A549 (cell line): ENCODE results near the gene KCTD11. TPM values are rescaled to one million over a fixed set of nuclear protein-coding genes. Genes with fewer than 3 reads are reported as not detected.

ENCODE experiments used
- ATAC-seq, 2 experiments: fragments of 200-7000 bp in 1 of 2; fragments of >200 bp in 1 of 2; cut with Nextera tagmentation in 1 of 2; cut with Tn5 transposase in 1 of 2; 3 replicates each; pipeline versions ENCODE4 v1.8.0 to v1.9.1; 2018 to 2020; ENCODE audit warnings: mild to moderate bottlenecking in 1 of 2, moderate library complexity in 1 of 2
- CTCF ChIA-PET: fragments of 300-600 bp; sonication (Branson Sonifier 250); formaldehyde crosslinking; extraction: SDS; loops from one replicate; lab custom pipeline; 2021; ENCODE audit warnings: antibody characterized with exemption, inconsistent platforms; lab: Yijun Ruan, JAX
- POLR2A ChIA-PET: fragments of 350-600 bp; formaldehyde crosslinking; extraction: SDS; loops from one replicate; lab custom pipeline; 2021; ENCODE audit warnings: antibody characterized with exemption, inconsistent platforms; lab: Yijun Ruan, JAX
- DNase-seq, 2 experiments: peaks; one replicate each; pipeline versions ENCODE4 v3.0.0 to v3.0.0-alpha.2; 2011 to 2016; ENCODE audit warnings: low read depth in 1 of 2, low spot score in 1 of 2
- FAIRE-seq: peaks from 2 replicates; lab custom pipeline; 2011; peaks lifted over from hg19 to GRCh38; lab: Jason Lieb, UNC
- H3K27ac ChIP-seq, 2 experiments: fragments of >200 bp; sonication (Bioruptor Twin); formaldehyde crosslinking; 3 replicates each; pipeline ENCODE4 v1.5.1; 2016 to 2017
- H3K4me1 ChIP-seq: fragments of >200 bp; sonication (Bioruptor Twin); formaldehyde crosslinking; 3 replicates; pipeline ENCODE4 v1.6.1; 2016
- H3K4me2 ChIP-seq: fragments of >200 bp; sonication (Bioruptor Twin); formaldehyde crosslinking; 3 replicates; pipeline ENCODE4 v1.6.1; 2016
- H3K4me3 ChIP-seq: fragments of >200 bp; sonication (Bioruptor Twin); formaldehyde crosslinking; 3 replicates; pipeline ENCODE4 v1.5.1; 2016
- H3K9me3 ChIP-seq: fragments of >200 bp; sonication (Bioruptor Twin); formaldehyde crosslinking; 3 replicates; pipeline ENCODE4 v1.6.1; 2016
- ATOH8 ChIP-seq: fragments of 250-450 bp; sonication (Bioruptor Pico); IDR thresholded peaks from 2 replicates; pipeline ENCODE4 v1.5.0; 2020; ENCODE audit warnings: low read depth, mild to moderate bottlenecking, moderate library complexity
- CTCF ChIP-seq: fragments of >200 bp; sonication (Bioruptor Twin); formaldehyde crosslinking; IDR thresholded peaks from 3 replicates; pipeline ENCODE4 v1.5.1; 2016
- EHF ChIP-seq: fragments of 250-450 bp; sonication (Bioruptor Pico); IDR thresholded peaks from 2 replicates; pipeline ENCODE4 v1.5.0; 2020; ENCODE audit warnings: mild to moderate bottlenecking
- EHMT2 ChIP-seq: fragments of 200-600 bp; sonication (generic); IDR thresholded peaks from 2 replicates; pipeline ENCODE4 v1.6.1; 2016; ENCODE audit warnings: antibody characterized with exemption, low read depth, mild to moderate bottlenecking, moderate library complexity
- EP300 ChIP-seq, 2 experiments: fragments of >200 bp; sonication (Bioruptor Twin); formaldehyde crosslinking; IDR thresholded peaks; 2 replicates in 1 of 2; 3 replicates in 1 of 2; pipeline ENCODE4 v1.6.1; 2016 to 2017
- FOSL2 ChIP-seq, 2 experiments: fragments of 450-650 bp in 1 of 2; fragments of >200 bp in 1 of 2; sonication (Bioruptor Twin) in 1 of 2; formaldehyde crosslinking; IDR thresholded peaks; 2 replicates each; pipeline versions ENCODE4 v1.5.0 to v1.6.1; 2016 to 2020; ENCODE audit warnings: mild to moderate bottlenecking in 1 of 2, moderate library complexity in 1 of 2
- FOXS1 ChIP-seq: fragments of 250-450 bp; sonication (Bioruptor Pico); IDR thresholded peaks from 2 replicates; pipeline ENCODE4 v1.5.0; 2020; ENCODE audit warnings: mild to moderate bottlenecking, moderate library complexity
- GATA3 ChIP-seq: IDR thresholded peaks from 2 replicates; pipeline ENCODE4 v1.6.1; 2012; ENCODE audit warnings: borderline replicate concordance
- HDAC2 ChIP-seq: fragments of 200-600 bp; sonication (generic); IDR thresholded peaks from 2 replicates; pipeline ENCODE4 v1.6.1; 2016
- HES2 ChIP-seq: fragments of >200 bp; sonication (Bioruptor Twin); formaldehyde crosslinking; IDR thresholded peaks from 2 replicates; pipeline ENCODE4 v1.6.1; 2016
- HEYL ChIP-seq: fragments of 250-450 bp; sonication (Bioruptor Pico); IDR thresholded peaks from 2 replicates; pipeline ENCODE4 v1.8.0; 2021; ENCODE audit warnings: mild to moderate bottlenecking, moderate library complexity
- HOXA7 ChIP-seq: fragments of 250-450 bp; sonication (Bioruptor Pico); IDR thresholded peaks from 2 replicates; pipeline ENCODE4 v1.5.0; 2020; ENCODE audit warnings: mild to moderate bottlenecking, moderate library complexity
- HOXB13 ChIP-seq: fragments of 250-450 bp; sonication (Bioruptor Pico); IDR thresholded peaks from 2 replicates; pipeline ENCODE4 v1.5.0; 2020; ENCODE audit warnings: low read depth, mild to moderate bottlenecking, moderate library complexity
- JUN ChIP-seq, 2 experiments: fragments of >200 bp; sonication (Bioruptor Twin); formaldehyde crosslinking; IDR thresholded peaks; 2 replicates in 1 of 2; 3 replicates in 1 of 2; pipeline ENCODE4 v1.6.1; 2016 to 2017
- KDM5A ChIP-seq: fragments of 200-600 bp; sonication (generic); IDR thresholded peaks from 2 replicates; pipeline ENCODE4 v1.6.1; 2016; ENCODE audit warnings: antibody characterized with exemption, mild to moderate bottlenecking
- MAZ ChIP-seq: fragments of 150-350 bp; IDR thresholded peaks from 2 replicates; pipeline ENCODE4 v1.6.1; 2014; ENCODE audit warnings: antibody characterized with exemption, low read depth, low read length, borderline replicate concordance
- MYC ChIP-seq: IDR thresholded peaks from 2 replicates; pipeline ENCODE4 v1.6.1; 2012; ENCODE audit warnings: mild to moderate bottlenecking, inconsistent platforms, low read length, improper control_type of control experiment, borderline replicate concordance
- NR3C1 ChIP-seq: fragments of >200 bp; sonication (Bioruptor Twin); formaldehyde crosslinking; IDR thresholded peaks from 3 replicates; pipeline ENCODE4 v1.6.1; 2017
- PBX3 ChIP-seq: IDR thresholded peaks from 2 replicates; pipeline ENCODE4 v1.6.1; 2012
- PHF8 ChIP-seq: fragments of 200-600 bp; sonication (generic); IDR thresholded peaks from 2 replicates; pipeline ENCODE4 v1.6.1; 2016; ENCODE audit warnings: low read depth, mild to moderate bottlenecking, antibody characterized with exemption, moderate library complexity, borderline replicate concordance
- POLR2A ChIP-seq: IDR thresholded peaks from 2 replicates; pipeline ENCODE4 v1.6.1; 2012; ENCODE audit warnings: mild to moderate bottlenecking, low read length
- POLR2AphosphoS2 ChIP-seq: conservative IDR thresholded peaks from 2 replicates; pipeline ENCODE4 v1.6.1; 2012; ENCODE audit warnings: low read length, improper control_type of control experiment, inconsistent platforms
- RFX5 ChIP-seq: fragments of 450-650 bp; IDR thresholded peaks from 2 replicates; pipeline ENCODE4 v1.7.1; 2014; ENCODE audit warnings: antibody characterized with exemption, mild to moderate bottlenecking, moderate library complexity
- USF2 ChIP-seq: fragments of 450-650 bp; IDR thresholded peaks from 2 replicates; pipeline ENCODE4 v1.6.1; 2014; ENCODE audit warnings: antibody characterized with exemption
- ZC3H11A ChIP-seq: fragments of 450-650 bp; IDR thresholded peaks from 2 replicates; pipeline ENCODE4 v1.6.1; 2014; ENCODE audit warnings: antibody characterized with exemption, mild to moderate bottlenecking
- ZNF302 ChIP-seq: fragments of 250-450 bp; sonication (Bioruptor Pico); IDR thresholded peaks from 2 replicates; pipeline ENCODE4 v1.9.0; 2021; ENCODE audit warnings: inconsistent platforms, mild to moderate bottlenecking, moderate library complexity
- ZSCAN20 ChIP-seq: fragments of 250-450 bp; sonication (Bioruptor Pico); IDR thresholded peaks from 2 replicates; pipeline ENCODE4 v1.8.0; 2022; ENCODE audit warnings: mild to moderate bottlenecking, moderate library complexity
- WGBS: methylation state at CpG from one replicate; pipeline ENCODE4 v1.1.6; 2017; ENCODE audit errors: missing lambda C conversion rate; 5-methylcytosine and 5-hydroxymethylcytosine counted together
- polyA plus RNA-seq, 4 experiments: library from polyadenylated mRNA; depleted of rRNA in 3 of 4; stranded (reverse); fragments of >200 nt; fragmentation: RNase III in 1 of 4; extraction: RNeasy Plus Mini Kit Qiagen cat#74134 plus additional on column Dnase treatment in 1 of 4; gene quantifications; 2 replicates in 3 of 4; 3 replicates in 1 of 4; pipeline ENCODE4 v1.2.3, GENCODE V29; 2011 to 2017

KCTD11 gene
- polyA plus RNA-seq, 2 of the 4 experiments (the other 2 are of a cell fraction): 6.1 to 10.3 TPM

- FAIRE-seq (no peak), DNase-seq (no peak), ATAC-seq (peak in 1 of 2 experiments; percentile 23; a peak in 4 of 6 replicates)
- TF ChIP-seq CTCF (no peak), FOXS1 (no peak), RFX5 (no peak), JUN (IDR thresholded peaks at IDR 0.05) (peak in 1 of 2 experiments; percentile 67; a peak in 2 of 5 replicates), KDM5A (peak; percentile 43), NR3C1 (no peak), MYC (no peak), EHMT2 (no peak), HDAC2 (no peak), EP300 (IDR thresholded peaks at IDR 0.05) (0 out of 5 replicates have a peak, but pooled peaks of 1 of the 2 experiments have one; percentile 5), POLR2A (0 out of 2 replicates have a peak, but pooled peaks have one; percentile 24), HEYL (CRISPR knock-in tag) (no peak), HOXB13 (no peak), POLR2AphosphoS2 (no peak), ATOH8 (0 out of 2 replicates have a peak, but pooled peaks have one; percentile 1)
- 49% methylated on average over 22 of the region's 30 CpGs for WGBS
- Histone ChIP-seq H3K27ac (peak overlapping the region; percentile 88 to 95), H3K4me1 (peaks cover 39% of the 10 kb centered on the region), H3K9me3 (no peaks in the 10 kb centered on the region), H3K4me2 (peak overlapping the region; percentile 90), H3K4me3 (peak overlapping the region; percentile 75)
- POLR2A ChIA-PET: interaction anchor here (0.9 to 4.0 kb wide), 2 partner anchors 14 to 21 kb away, joined by 3 to 22 read pairs; partner anchors contain the start of genes ACAP1 and NEURL4
- CTCF ChIA-PET: interaction anchor here (0.7 to 6.1 kb wide), 7 partner anchors 10 to 40 kb away, joined by 3 to 58 read pairs (median 7); no protein-coding TSS in a partner anchor
Measured at GRCh38 chr17:7315570-7316235, 36.3 kb upstream of the KCTD11 start.

- peaks cover 26% of the 10 kb centered on the region; the same call in 2 of the 3 replicates for H3K4me1 ChIP-seq
- DNase-seq (no peak), FAIRE-seq (no peak), ATAC-seq (no peak)
- TF ChIP-seq ZNF302 (no peak), EHF (no peak), HES2 (no peak), HOXA7 (CRISPR knock-in tag) (no peak), EHMT2 (no peak), MAZ (no peak), ZSCAN20 (CRISPR knock-in tag) (no peak), ZC3H11A (no peak), EP300 (IDR thresholded peaks at IDR 0.05) (no peak), USF2 (no peak), RFX5 (no peak), FOSL2 (IDR thresholded peaks at IDR 0.05) (no peak), FOSL2 (CRISPR knock-in tag; IDR thresholded peaks at IDR 0.05) (no peak), NR3C1 (no peak), PHF8 (no peak), GATA3 (no peak), PBX3 (no peak)
- ChIA-PET POLR2A (interaction anchor here (1.5 kb wide), 1 partner anchor 12 kb away, joined by 4 read pairs; the partner anchor contains the start of gene NEURL4), CTCF (interaction anchor here (0.5 to 6.1 kb wide), 13 partner anchors 8 to 199 kb away, joined by 3 to 58 read pairs (median 4); partner anchors contain the start of gene NEURL4)
- H3K4me3 ChIP-seq: no peak overlapping the region
- no peak overlapping the region for H3K27ac ChIP-seq
- H3K9me3 ChIP-seq: no peaks in the 10 kb centered on the region
- H3K4me2 ChIP-seq: no peak overlapping the region
- 90% methylated on average over 16 of the region's 16 CpGs for WGBS
Measured at GRCh38 chr17:7317161-7317803, 34.7 kb upstream of the KCTD11 start.
